IMR-90 (cell line): Measurements from ENCODE around the gene SLC34A3. TPM values are rescaled to one million over a fixed set of nuclear protein-coding genes. Genes with fewer than 3 reads are reported as not detected.

Experiments
- CTCF ChIP-seq: conservative IDR thresholded peaks from 2 replicates; pipeline ENCODE4 v1.5.1; 2012; ENCODE audit warnings: mild to moderate bottlenecking, low read depth, low read length, improper control_type of control experiment
- polyA plus RNA-seq, 3 experiments: library from polyadenylated mRNA; depleted of rRNA; stranded (reverse); fragments of >200 nt; gene quantifications; 2 replicates each; pipeline ENCODE4 v1.2.3, GENCODE V29; 2012; ENCODE audit warnings: low replicate concordance in 1 of 3
- total RNA-seq: library from RNA; depleted of rRNA; stranded (reverse); fragments of >200 nt; gene quantifications from 2 replicates; pipeline ENCODE4 v1.2.3, GENCODE V29; 2012

SLC34A3 gene
- total and polyA plus RNA-seq, 2 of the 4 experiments (the other 2 are of a cell fraction): not detected

GRCh38 chr9:137240841-137241489 is 10.3 kb downstream of the SLC34A3 start, which contains the start of gene TUBB4B (continued):
- 0 out of 2 replicates have a peak, but pooled peaks have one; percentile 5 for TF ChIP-seq CTCF
